ENCODE results near the gene IL25. TPM values are rescaled to one million over a fixed set of nuclear protein-coding genes. Genes with fewer than 3 reads are reported as not detected.
"Not testable (repeated sequence)": the region's sequence is repeated elsewhere in the genome, so short reads cannot be mapped to it uniquely, and the experiment has no call there.

IL25 gene
- total RNA-seq: not detected

GRCh38 chr14:23372509-23372908, at the start of gene IL25:
TSS of gene IL25 (plus strand) at chr14:23372809.
- no peak for DNase-seq (ENCODE audit: low read depth in 2 of 3, low spot score in 2 of 3)

GRCh38 chr14:23323838-23324454, 48.7 kb upstream of the IL25 start:
- DNase-seq (ENCODE audit: low read depth in 2 of 3, low spot score in 2 of 3): no peak

- DNase-seq (ENCODE audit: low read depth in 2 of 3, low spot score in 2 of 3): no peak
These were observed 48.2 kb upstream of the IL25 start for GRCh38 chr14:23324455-23324846.

- DNase-seq (ENCODE audit: low read depth in 2 of 3, low spot score in 2 of 3): no peak
These were observed 47.6 kb upstream of the IL25 start for GRCh38 chr14:23324993-23325392.

GRCh38 chr14:23325746-23326145, 46.9 kb upstream of the IL25 start:
- not testable (repeated sequence) for DNase-seq (ENCODE audit: low read depth in 2 of 3, low spot score in 2 of 3)

- no peak for DNase-seq (ENCODE audit: low read depth in 2 of 3, low spot score in 2 of 3)
These were observed 45.9 kb upstream of the IL25 start for GRCh38 chr14:23326491-23327332.

GRCh38 chr14:23327947-23328744, 44.5 kb upstream of the IL25 start:
- DNase-seq (ENCODE audit: low read depth in 2 of 3, low spot score in 2 of 3): peak; percentile 47 to 86 (median 68)

GRCh38 chr14:23335623-23336022, 37.0 kb upstream of the IL25 start:
- no peak for DNase-seq (ENCODE audit: low read depth in 2 of 3, low spot score in 2 of 3)

- DNase-seq (ENCODE audit: low read depth in 2 of 3, low spot score in 2 of 3): no peak
These were observed 32.9 kb upstream of the IL25 start for GRCh38 chr14:23339506-23340268.

- no peak for DNase-seq (ENCODE audit: low read depth in 2 of 3, low spot score in 2 of 3)
These were observed 28.1 kb upstream of the IL25 start for GRCh38 chr14:23344481-23344880.

- DNase-seq (ENCODE audit: low read depth in 2 of 3, low spot score in 2 of 3): no peak
These were observed 26.5 kb upstream of the IL25 start for GRCh38 chr14:23345987-23346692.

GRCh38 chr14:23346693-23347405, 25.8 kb upstream of the IL25 start:
- DNase-seq (ENCODE audit: low read depth in 2 of 3, low spot score in 2 of 3): no peak

- DNase-seq (ENCODE audit: low read depth in 2 of 3, low spot score in 2 of 3): no peak
These were observed 25.0 kb upstream of the IL25 start for GRCh38 chr14:23347406-23348296.

GRCh38 chr14:23348297-23348655, 24.3 kb upstream of the IL25 start:
- DNase-seq (ENCODE audit: low read depth in 2 of 3, low spot score in 2 of 3): no peak

- no peak for DNase-seq (ENCODE audit: low read depth in 2 of 3, low spot score in 2 of 3)
These were observed 23.3 kb upstream of the IL25 start for GRCh38 chr14:23349156-23349845.

GRCh38 chr14:23351681-23352505, 20.7 kb upstream of the IL25 start:
- peak in 1 of 3 donors; percentile 10 for DNase-seq (ENCODE audit: low read depth in 2 of 3, low spot score in 2 of 3)
